DMS 273 (cell line): ENCODE measurements around the gene CASQ2.

Source experiments
- DNase-seq: peaks from one replicate; lab custom pipeline; 2025; ENCODE audit not compliant: unreplicated experiment; lab: John Stamatoyannopoulos, UW

CASQ2 gene

GRCh38 chr1:115666702-115667101 is 101.8 kb downstream of the CASQ2 start:
- peak; percentile 24 for DNase-seq

GRCh38 chr1:115666206-115666605 is 102.3 kb downstream of the CASQ2 start:
- no peak for DNase-seq

GRCh38 chr1:115665319-115666096 is 103.0 kb downstream of the CASQ2 start:
- DNase-seq = no peak

- no peak for DNase-seq
Observed at GRCh38 chr1:115661157-115661556, 107.4 kb downstream of the CASQ2 start.

GRCh38 chr1:115660151-115660550 is 108.4 kb downstream of the CASQ2 start:
- DNase-seq = no peak

- DNase-seq = no peak
Observed at GRCh38 chr1:115658646-115659045, 109.9 kb downstream of the CASQ2 start.

- no peak for DNase-seq
Observed at GRCh38 chr1:115656461-115657077, 111.9 kb downstream of the CASQ2 start.

GRCh38 chr1:115655916-115656315 is 112.6 kb downstream of the CASQ2 start:
- no peak for DNase-seq

GRCh38 chr1:115655306-115655663 is 113.2 kb downstream of the CASQ2 start:
- peak; percentile 74 for DNase-seq

GRCh38 chr1:115654663-115655305 is 113.7 kb downstream of the CASQ2 start:
- DNase-seq = peak; percentile 60

GRCh38 chr1:115654125-115654524 is 114.4 kb downstream of the CASQ2 start:
- DNase-seq = peak; percentile 8

GRCh38 chr1:115652236-115652788 is 116.2 kb downstream of the CASQ2 start:
- no peak for DNase-seq

GRCh38 chr1:115651391-115651790 is 117.1 kb downstream of the CASQ2 start:
- no peak for DNase-seq

- no peak for DNase-seq
Observed at GRCh38 chr1:115650961-115651360, 117.6 kb downstream of the CASQ2 start.
